ENCODE data around the gene LYPD6B. TPM values are rescaled to one million over a fixed set of nuclear protein-coding genes. Genes with fewer than 3 reads are reported as not detected.

The LYPD6B gene
- total and polyA plus RNA-seq, 4 donors, result 0.13 to 0.59 (median 0.14) TPM

DNA sequence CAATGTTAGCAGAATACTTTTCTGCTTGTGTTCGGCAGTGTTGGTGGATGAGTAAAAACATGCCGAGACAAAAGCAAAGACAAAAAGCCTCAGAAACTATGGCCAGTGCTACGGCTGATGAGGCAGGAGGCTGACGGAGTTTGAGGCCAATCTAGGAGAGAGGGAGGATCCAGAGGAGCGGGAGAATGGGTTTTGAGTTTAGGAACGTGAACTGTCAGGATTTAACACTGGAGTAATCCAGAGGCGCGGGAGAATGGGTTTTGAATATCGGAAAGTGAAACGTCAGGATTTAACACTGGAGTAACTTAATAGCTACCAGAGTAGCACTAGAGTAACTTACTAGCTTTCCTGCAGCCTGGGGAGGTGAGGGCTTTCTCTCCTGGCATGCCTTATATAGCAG, 37.4 kb downstream of the LYPD6B start:
- no peak overlapping the region for H3K4me3 ChIP-seq (ENCODE audit: low read depth in 1 of 3, low read length in 3 of 3)

DNA sequence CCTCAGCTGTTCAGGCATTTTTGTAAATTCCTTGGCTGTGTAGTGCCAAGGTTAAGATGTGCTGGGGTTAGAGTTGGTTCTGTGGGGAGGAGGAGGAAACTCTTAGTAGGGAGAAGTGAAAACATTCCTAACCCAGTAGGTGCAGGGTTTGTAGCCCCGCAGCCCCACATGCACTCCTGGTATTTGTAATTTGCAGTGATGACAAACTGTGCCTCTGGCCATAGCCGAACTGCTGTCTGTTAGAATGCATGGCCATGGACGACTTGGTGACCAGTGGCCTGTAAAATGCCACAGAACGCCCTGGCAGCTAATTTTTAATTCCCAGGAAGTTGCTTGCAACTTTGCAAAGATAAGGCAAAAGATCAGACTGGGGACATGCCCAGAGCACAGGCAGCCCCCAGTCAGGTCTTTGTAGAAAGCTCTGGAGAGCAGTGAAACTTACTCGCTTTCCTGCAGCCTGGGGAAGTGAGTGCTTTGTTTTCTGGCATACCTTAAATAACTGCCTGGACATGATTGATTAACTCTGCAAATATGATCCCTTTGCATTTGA, 38.4 kb downstream of the LYPD6B start:
- Histone ChIP-seq H3K9ac (ENCODE audit: low read depth in 1 of 2, low read length in 2 of 2) (no peak overlapping the region), H3K27me3 (ENCODE audit: control insufficient read depth in 4 of 4, insufficient read depth in 4 of 4, low read length in 3 of 4) (peaks cover 0 to 5% (median 0%) of the 10 kb centered on the region in 4 donors), H3K27ac (ENCODE audit: low read depth in 1 of 2, low read length in 2 of 2) (no peak overlapping the region), H3K36me3 (ENCODE audit: control insufficient read depth in 4 of 4, insufficient read depth in 3 of 4, low read depth in 1 of 4, low read length in 3 of 4) (no peaks in the 10 kb centered on the region), H3K4me3 (ENCODE audit: low read depth in 1 of 3, low read length in 3 of 3) (no peak overlapping the region), H3K4me1 (ENCODE audit: control insufficient read depth in 4 of 4, insufficient read depth in 4 of 4, low read length in 3 of 4) (no peaks in the 10 kb centered on the region), H3K9me3 (ENCODE audit: control insufficient read depth in 4 of 4, low read length in 3 of 4) (no peaks in the 10 kb centered on the region)
- WGBS, result 58% methylated on average over 5 of the region's 5 CpGs
- TF ChIP-seq FOXA2 (IDR thresholded peaks at IDR 0.05), result no peak
- TF ChIP-seq, protein P1, sequence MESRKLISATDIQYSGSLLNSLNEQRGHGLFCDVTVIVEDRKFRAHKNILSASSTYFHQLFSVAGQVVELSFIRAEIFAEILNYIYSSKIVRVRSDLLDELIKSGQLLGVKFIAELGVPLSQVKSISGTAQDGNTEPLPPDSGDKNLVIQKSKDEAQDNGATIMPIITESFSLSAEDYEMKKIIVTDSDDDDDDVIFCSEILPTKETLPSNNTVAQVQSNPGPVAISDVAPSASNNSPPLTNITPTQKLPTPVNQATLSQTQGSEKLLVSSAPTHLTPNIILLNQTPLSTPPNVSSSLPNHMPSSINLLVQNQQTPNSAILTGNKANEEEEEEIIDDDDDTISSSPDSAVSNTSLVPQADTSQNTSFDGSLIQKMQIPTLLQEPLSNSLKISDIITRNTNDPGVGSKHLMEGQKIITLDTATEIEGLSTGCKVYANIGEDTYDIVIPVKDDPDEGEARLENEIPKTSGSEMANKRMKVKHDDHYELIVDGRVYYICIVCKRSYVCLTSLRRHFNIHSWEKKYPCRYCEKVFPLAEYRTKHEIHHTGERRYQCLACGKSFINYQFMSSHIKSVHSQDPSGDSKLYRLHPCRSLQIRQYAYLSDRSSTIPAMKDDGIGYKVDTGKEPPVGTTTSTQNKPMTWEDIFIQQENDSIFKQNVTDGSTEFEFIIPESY (IDR thresholded peaks at IDR 0.05), result no peak
- TF ChIP-seq SP1 (IDR thresholded peaks at IDR 0.05), result no peak
- TF ChIP-seq, protein P2, sequence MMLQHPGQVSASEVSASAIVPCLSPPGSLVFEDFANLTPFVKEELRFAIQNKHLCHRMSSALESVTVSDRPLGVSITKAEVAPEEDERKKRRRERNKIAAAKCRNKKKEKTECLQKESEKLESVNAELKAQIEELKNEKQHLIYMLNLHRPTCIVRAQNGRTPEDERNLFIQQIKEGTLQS (IDR thresholded peaks at IDR 0.05), result no peak
- no peak for TF ChIP-seq EGR1 (IDR thresholded peaks at IDR 0.05; ENCODE audit: low read depth in 2 of 2)
- TF ChIP-seq RAD21 (IDR thresholded peaks at IDR 0.05), result no peak
- TF ChIP-seq, protein P3, sequence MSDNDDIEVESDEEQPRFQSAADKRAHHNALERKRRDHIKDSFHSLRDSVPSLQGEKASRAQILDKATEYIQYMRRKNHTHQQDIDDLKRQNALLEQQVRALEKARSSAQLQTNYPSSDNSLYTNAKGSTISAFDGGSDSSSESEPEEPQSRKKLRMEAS (IDR thresholded peaks at IDR 0.05), result no peak
- TF ChIP-seq HNF4G (IDR thresholded peaks at IDR 0.05), result no peak
- TF ChIP-seq YY1 (IDR thresholded peaks at IDR 0.05), result no peak
- no peak for DNase-seq (ENCODE audit: low spot score)

More for the DNA sequence above, 37.4 kb downstream of the LYPD6B start:
- no peak for DNase-seq (ENCODE audit: low spot score)
- no peaks in the 10 kb centered on the region for H3K9me3 ChIP-seq (ENCODE audit: control insufficient read depth in 4 of 4, low read length in 3 of 4)
- H3K4me1 ChIP-seq (ENCODE audit: control insufficient read depth in 4 of 4, insufficient read depth in 4 of 4, low read length in 3 of 4), result no peaks in the 10 kb centered on the region
- H3K27ac ChIP-seq (ENCODE audit: low read depth in 1 of 2, low read length in 2 of 2), result no peak overlapping the region
- H3K27me3 ChIP-seq (ENCODE audit: control insufficient read depth in 4 of 4, insufficient read depth in 4 of 4, low read length in 3 of 4), result peaks cover 0 to 5% (median 0%) of the 10 kb centered on the region in 4 donors
- no peak overlapping the region for H3K9ac ChIP-seq (ENCODE audit: low read depth in 1 of 2, low read length in 2 of 2)
- no peak for TF ChIP-seq HNF4G (IDR thresholded peaks at IDR 0.05)
- TF ChIP-seq SP1 (IDR thresholded peaks at IDR 0.05), result no peak
- no peak for TF ChIP-seq EGR1 (IDR thresholded peaks at IDR 0.05; ENCODE audit: low read depth in 2 of 2)
- TF ChIP-seq GABPA (IDR thresholded peaks at IDR 0.05 in 1 of 2, conservative IDR thresholded peaks at IDR 0.05 in 1 of 2), result no peak
- TF ChIP-seq, protein P3 (IDR thresholded peaks at IDR 0.05), result no peak
- TF ChIP-seq, protein P4, sequence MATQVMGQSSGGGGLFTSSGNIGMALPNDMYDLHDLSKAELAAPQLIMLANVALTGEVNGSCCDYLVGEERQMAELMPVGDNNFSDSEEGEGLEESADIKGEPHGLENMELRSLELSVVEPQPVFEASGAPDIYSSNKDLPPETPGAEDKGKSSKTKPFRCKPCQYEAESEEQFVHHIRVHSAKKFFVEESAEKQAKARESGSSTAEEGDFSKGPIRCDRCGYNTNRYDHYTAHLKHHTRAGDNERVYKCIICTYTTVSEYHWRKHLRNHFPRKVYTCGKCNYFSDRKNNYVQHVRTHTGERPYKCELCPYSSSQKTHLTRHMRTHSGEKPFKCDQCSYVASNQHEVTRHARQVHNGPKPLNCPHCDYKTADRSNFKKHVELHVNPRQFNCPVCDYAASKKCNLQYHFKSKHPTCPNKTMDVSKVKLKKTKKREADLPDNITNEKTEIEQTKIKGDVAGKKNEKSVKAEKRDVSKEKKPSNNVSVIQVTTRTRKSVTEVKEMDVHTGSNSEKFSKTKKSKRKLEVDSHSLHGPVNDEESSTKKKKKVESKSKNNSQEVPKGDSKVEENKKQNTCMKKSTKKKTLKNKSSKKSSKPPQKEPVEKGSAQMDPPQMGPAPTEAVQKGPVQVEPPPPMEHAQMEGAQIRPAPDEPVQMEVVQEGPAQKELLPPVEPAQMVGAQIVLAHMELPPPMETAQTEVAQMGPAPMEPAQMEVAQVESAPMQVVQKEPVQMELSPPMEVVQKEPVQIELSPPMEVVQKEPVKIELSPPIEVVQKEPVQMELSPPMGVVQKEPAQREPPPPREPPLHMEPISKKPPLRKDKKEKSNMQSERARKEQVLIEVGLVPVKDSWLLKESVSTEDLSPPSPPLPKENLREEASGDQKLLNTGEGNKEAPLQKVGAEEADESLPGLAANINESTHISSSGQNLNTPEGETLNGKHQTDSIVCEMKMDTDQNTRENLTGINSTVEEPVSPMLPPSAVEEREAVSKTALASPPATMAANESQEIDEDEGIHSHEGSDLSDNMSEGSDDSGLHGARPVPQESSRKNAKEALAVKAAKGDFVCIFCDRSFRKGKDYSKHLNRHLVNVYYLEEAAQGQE (IDR thresholded peaks at IDR 0.05), result no peak
- TF ChIP-seq, protein P5, sequence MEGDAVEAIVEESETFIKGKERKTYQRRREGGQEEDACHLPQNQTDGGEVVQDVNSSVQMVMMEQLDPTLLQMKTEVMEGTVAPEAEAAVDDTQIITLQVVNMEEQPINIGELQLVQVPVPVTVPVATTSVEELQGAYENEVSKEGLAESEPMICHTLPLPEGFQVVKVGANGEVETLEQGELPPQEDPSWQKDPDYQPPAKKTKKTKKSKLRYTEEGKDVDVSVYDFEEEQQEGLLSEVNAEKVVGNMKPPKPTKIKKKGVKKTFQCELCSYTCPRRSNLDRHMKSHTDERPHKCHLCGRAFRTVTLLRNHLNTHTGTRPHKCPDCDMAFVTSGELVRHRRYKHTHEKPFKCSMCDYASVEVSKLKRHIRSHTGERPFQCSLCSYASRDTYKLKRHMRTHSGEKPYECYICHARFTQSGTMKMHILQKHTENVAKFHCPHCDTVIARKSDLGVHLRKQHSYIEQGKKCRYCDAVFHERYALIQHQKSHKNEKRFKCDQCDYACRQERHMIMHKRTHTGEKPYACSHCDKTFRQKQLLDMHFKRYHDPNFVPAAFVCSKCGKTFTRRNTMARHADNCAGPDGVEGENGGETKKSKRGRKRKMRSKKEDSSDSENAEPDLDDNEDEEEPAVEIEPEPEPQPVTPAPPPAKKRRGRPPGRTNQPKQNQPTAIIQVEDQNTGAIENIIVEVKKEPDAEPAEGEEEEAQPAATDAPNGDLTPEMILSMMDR (IDR thresholded peaks at IDR 0.05; ENCODE audit: low read depth, low read length, missing input control), result no peak
- TF ChIP-seq RXRA (IDR thresholded peaks at IDR 0.05), result no peak
- TF ChIP-seq FOXA1 (IDR thresholded peaks at IDR 0.05), result no peak
- TF ChIP-seq FOXA2 (IDR thresholded peaks at IDR 0.05), result no peak
- 72% methylated on average over 10 of the region's 10 CpGs for WGBS
- no peaks in the 10 kb centered on the region for H3K36me3 ChIP-seq (ENCODE audit: control insufficient read depth in 4 of 4, insufficient read depth in 3 of 4, low read depth in 1 of 4, low read length in 3 of 4)
